ENCODE measurements around the gene PPIL6.
"Not testable (repeated sequence)": the region's sequence is repeated elsewhere in the genome, so short reads cannot be mapped to it uniquely, and the experiment has no call there.

PPIL6 gene

GRCh38 chr6:109393157-109393885 lies 47.1 kb downstream of the PPIL6 start:
- no peak for DNase-seq

- DNase-seq: no peak
Measured at GRCh38 chr6:109389650-109390274, 50.7 kb downstream of the PPIL6 start.

- DNase-seq: no peak
Measured at GRCh38 chr6:109388265-109388664, 52.2 kb downstream of the PPIL6 start.

DNA sequence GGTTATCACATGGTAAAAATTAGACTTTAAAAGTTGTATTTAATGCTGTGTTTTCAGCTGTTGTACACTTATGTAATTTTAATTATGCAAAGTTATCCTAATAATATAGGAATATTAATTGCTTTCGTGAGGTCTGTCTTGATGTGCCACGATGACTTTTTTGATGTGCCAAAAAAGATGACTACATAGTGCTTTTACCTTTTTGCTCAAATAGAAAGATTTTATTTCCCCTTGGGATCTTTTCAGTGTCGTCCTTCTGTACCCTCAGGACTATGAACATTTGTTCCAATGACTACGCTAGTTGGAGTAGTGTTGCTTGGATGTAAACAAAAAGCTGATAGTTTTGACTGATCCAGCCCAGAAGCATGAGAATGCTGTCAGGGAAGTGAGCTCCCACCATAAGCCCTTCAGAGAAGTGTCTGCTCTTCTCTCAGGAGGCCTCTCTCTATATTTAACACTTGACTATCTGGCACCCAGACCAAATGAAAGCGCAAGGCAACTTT lies 56.9 kb downstream of the PPIL6 start:
- DNase-seq: no peak

GRCh38 chr6:109382576-109383437 lies 57.6 kb downstream of the PPIL6 start:
- DNase-seq: peak; percentile 92

DNA sequence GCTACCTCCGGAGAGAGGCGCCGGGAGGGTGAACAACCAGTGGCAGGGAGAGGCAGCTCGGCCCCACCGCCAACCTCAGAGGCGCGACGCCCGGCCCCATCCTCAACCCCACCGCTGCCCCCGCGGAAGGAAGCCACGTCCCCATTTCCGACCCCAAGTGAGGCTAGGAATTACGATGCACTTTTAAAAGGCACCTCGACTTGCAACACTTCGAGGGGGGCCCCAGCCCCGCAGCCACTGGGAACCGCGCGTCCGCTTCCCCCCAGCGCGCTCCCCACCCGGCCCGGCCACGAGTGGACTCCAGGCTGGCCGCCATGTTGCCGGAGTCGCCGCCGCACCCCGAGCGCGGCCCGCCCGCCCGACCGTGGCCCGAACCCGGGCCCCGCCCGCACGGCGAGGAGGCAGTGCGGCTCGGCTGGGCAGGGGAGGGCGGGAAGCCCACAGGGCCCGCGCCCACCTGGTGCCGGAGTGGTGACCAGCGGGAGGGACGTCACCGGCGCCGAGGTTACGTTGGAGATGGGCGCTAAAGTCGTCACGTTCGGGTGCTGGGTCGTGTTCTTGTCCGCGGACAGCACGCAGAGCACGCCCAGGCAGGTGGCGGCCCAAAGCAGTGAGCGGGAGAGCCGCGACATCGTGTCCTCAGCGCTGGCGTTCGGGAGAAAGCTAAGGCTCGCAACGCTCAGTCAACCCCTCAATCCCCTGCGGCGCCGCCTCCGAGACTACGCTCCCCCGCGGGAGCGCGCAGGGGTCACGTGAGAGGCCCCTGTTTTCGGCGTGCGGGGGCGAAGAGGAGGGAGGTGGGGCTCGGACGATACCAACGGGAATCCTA lies 58.5 kb downstream of the PPIL6 start, which contains the start of gene CD164:
Gene CD164, minus strand, starts transcription at position 721 of the 829 bp plus-strand sequence. Its CDS starts 89 bp downstream, at position 632.
- peak; percentile 93 for DNase-seq

DNA sequence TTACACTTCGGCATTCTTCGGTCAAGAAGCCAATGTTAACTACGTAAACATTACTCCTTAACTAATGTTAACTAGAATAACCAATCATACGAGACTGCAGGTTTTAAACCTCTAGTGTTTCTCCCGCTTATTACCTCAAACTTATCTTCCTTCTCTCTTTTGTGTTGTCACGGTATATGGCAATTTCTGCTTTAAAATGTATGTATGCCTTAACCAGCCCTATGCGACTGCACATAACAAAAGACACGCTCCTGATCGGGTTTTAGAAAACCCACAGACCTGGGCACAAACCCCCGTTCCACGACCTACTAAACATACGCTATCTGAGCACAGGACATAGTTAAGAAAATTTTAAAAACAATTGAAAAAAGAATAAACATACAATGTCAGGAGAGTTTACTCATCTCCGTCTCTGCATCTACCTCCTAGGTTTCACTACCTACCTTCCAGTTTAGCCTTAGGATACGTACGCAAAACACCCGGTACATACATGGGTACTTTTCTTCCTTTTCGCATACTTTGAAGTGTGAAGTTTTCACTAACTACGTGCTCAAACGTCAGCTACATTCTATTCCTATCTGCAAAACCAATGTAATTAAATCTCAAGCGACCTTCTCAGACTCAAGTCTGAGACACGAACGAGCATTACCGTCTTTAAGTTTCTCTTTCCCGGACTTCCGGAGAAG lies 59.2 kb downstream of the PPIL6 start:
- no peak for DNase-seq

GRCh38 chr6:109379711-109380110 lies 60.7 kb downstream of the PPIL6 start:
- no peak for DNase-seq

- no peak for DNase-seq
Measured at GRCh38 chr6:109377717-109378116, 62.7 kb downstream of the PPIL6 start.

- no peak for DNase-seq
Measured at GRCh38 chr6:109374326-109374892, 66.0 kb downstream of the PPIL6 start.

- DNase-seq: peak; percentile 14
Measured at GRCh38 chr6:109373762-109374161, 66.7 kb downstream of the PPIL6 start.

GRCh38 chr6:109373331-109373730 lies 67.1 kb downstream of the PPIL6 start:
- DNase-seq: no peak

DNA sequence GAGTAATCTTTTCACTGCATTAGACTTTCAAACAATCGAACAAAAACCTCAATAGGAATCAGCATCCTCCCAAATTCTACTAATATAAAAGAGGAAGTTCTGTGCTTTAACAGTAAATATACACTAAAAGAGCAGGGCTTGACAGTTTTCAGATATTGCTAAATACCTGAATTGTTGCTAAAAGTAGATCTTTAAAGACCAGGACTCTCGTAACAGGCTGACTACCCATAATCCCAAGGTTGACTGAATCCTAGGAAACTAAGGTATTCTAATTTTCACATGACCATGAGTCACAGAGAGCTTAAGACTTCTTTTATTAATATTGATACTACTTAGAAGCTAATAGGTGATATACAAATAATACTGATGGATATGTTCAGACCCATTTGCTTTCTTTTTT lies 68.3 kb downstream of the PPIL6 start:
- DNase-seq: no peak

DNA sequence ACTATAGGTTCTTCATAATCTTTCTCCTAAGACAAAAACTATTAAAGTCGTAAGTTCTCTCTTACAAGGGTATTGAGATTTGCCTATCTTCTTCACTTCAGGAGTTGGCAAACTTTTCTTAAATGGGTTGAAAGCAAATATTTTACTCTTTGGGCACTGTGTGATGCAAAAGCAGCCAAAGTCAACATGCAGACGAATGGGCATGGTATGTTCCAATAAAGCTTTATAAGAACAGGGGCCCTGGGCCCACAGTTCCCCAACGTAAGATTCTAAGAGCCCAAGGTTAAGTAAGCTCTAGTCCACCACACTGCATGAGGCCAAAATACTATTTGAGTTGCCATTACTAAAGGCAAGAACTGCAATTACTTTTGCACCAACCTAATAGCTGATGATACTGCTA lies 69.6 kb downstream of the PPIL6 start:
- DNase-seq: no peak

GRCh38 chr6:109370336-109370735 lies 70.1 kb downstream of the PPIL6 start:
- no peak for DNase-seq

DNA sequence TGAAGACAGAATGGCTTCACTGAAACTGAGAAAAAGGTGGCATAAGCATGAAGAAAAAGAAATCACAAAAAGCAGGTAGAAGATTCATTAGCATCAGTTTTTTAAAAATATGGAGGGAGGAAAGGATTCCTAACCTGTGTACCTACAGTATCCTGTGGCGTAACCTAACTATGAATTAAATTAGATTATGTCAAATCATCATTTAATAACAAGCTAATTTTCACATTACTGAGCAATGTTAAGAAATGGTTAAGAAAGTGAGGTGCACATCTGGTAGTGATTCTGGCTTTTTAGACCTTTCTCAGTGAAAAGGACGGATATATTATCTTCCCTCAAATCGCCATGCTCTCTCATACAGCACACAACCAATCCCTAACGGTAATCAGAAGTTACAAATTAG lies 70.7 kb downstream of the PPIL6 start:
- no peak for DNase-seq

- DNase-seq: not testable (repeated sequence)
Measured at GRCh38 chr6:109364382-109365078, 75.9 kb downstream of the PPIL6 start.

DNA sequence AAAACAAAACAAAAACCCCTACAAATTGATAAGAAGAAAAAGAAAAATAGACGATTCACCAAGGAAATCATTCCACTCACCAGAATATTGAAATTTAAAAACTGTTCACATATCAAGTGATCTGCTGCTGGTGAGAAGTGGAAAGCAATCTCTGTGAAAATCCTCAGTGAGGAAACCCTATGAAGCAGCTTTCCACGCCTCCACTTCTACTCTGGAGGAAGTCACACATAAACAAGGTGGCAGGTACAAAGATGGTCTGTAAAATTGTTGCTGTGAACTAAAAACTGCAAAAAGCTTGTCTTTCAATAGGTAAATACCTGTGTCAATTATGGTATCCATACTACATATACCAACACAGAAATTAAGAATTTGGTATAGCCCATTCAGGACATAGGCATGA lies 76.7 kb downstream of the PPIL6 start:
- no peak for DNase-seq

GRCh38 chr6:109362102-109362884 lies 78.1 kb downstream of the PPIL6 start:
- no peak for DNase-seq

GRCh38 chr6:109360791-109361190 lies 79.6 kb downstream of the PPIL6 start:
- no peak for DNase-seq
